ENCODE results near the gene DLST.

DLST gene

GRCh38 chr14:74941676-74942097, 60.0 kb downstream of the DLST start (continued):
- TF ChIP-seq ESRRG (CRISPR knock-in tag; IDR thresholded peaks at IDR 0.05) (no peak), ZFP30 (CRISPR knock-in tag; IDR thresholded peaks at IDR 0.05) (no peak), RARB (CRISPR knock-in tag; IDR thresholded peaks at IDR 0.05) (no peak), ZNF8 (CRISPR knock-in tag; IDR thresholded peaks at IDR 0.05) (no peak)

GRCh38 chr14:74942181-74942580, 60.5 kb downstream of the DLST start:
- no peak for ATAC-seq
- no peak for TF ChIP-seq TSHZ2 (CRISPR knock-in tag; IDR thresholded peaks at IDR 0.05)

GRCh38 chr14:74942608-74943007, 60.9 kb downstream of the DLST start:
- TF ChIP-seq TOX (CRISPR knock-in tag; IDR thresholded peaks at IDR 0.05; ENCODE audit: borderline replicate concordance) (no peak), POU6F1 (CRISPR knock-in tag; IDR thresholded peaks at IDR 0.05; ENCODE audit: borderline replicate concordance, low read depth) (no peak), RARB (CRISPR knock-in tag; IDR thresholded peaks at IDR 0.05) (no peak), ZNF8 (CRISPR knock-in tag; IDR thresholded peaks at IDR 0.05) (no peak), ZFP30 (CRISPR knock-in tag; IDR thresholded peaks at IDR 0.05) (no peak), ZNF565 (CRISPR knock-in tag; conservative IDR thresholded peaks at IDR 0.05; ENCODE audit: low read depth) (no peak), ARNTL (CRISPR knock-in tag; IDR thresholded peaks at IDR 0.05; ENCODE audit: borderline replicate concordance, low read depth) (no peak), CSDC2 (CRISPR knock-in tag; IDR thresholded peaks at IDR 0.05) (no peak), GLIS3 (CRISPR knock-in tag; IDR thresholded peaks at IDR 0.05) (no peak), ZFP3 (CRISPR knock-in tag; IDR thresholded peaks at IDR 0.05) (no peak), ISL1 (CRISPR knock-in tag; IDR thresholded peaks at IDR 0.05) (no peak), TSHZ2 (CRISPR knock-in tag; IDR thresholded peaks at IDR 0.05) (no peak), ESRRG (CRISPR knock-in tag; IDR thresholded peaks at IDR 0.05) (no peak), ZC3H10 (CRISPR knock-in tag; IDR thresholded peaks at IDR 0.05) (no peak), OSR1 (CRISPR knock-in tag; IDR thresholded peaks at IDR 0.05) (no peak), ZNF70 (CRISPR knock-in tag; IDR thresholded peaks at IDR 0.05) (no peak), TCF4 (CRISPR knock-in tag; IDR thresholded peaks at IDR 0.05; ENCODE audit: borderline replicate concordance) (no peak), CSRNP3 (CRISPR knock-in tag; IDR thresholded peaks at IDR 0.05) (no peak), PPARA (CRISPR knock-in tag; IDR thresholded peaks at IDR 0.05; ENCODE audit: borderline replicate concordance) (no peak)
- no peak for ATAC-seq

GRCh38 chr14:74945261-74945851, 63.6 kb downstream of the DLST start:
- peak; percentile 50; the same call in 2 of the 3 replicates for ATAC-seq
- TF ChIP-seq ZFP3 (CRISPR knock-in tag; IDR thresholded peaks at IDR 0.05) (no peak), ZNF565 (CRISPR knock-in tag; conservative IDR thresholded peaks at IDR 0.05; ENCODE audit: low read depth) (no peak), ZC3H10 (CRISPR knock-in tag; IDR thresholded peaks at IDR 0.05) (no peak), OSR1 (CRISPR knock-in tag; IDR thresholded peaks at IDR 0.05) (no peak), ZFP30 (CRISPR knock-in tag; IDR thresholded peaks at IDR 0.05) (no peak), TSHZ2 (CRISPR knock-in tag; IDR thresholded peaks at IDR 0.05) (no peak), ISL1 (CRISPR knock-in tag; IDR thresholded peaks at IDR 0.05) (no peak), POU6F1 (CRISPR knock-in tag; IDR thresholded peaks at IDR 0.05; ENCODE audit: borderline replicate concordance, low read depth) (no peak), CREB5 (CRISPR knock-in tag; IDR thresholded peaks at IDR 0.05; ENCODE audit: low read depth) (no peak), ZNF8 (CRISPR knock-in tag; IDR thresholded peaks at IDR 0.05) (no peak), RARB (CRISPR knock-in tag; IDR thresholded peaks at IDR 0.05) (no peak)

Measured in SK-N-SH treated with all-trans-retinoic acid at 6 μM for 48 hours (cell line).